ENCODE measurements around the gene BLID. TPM values are rescaled to one million over a fixed set of nuclear protein-coding genes. Genes with fewer than 3 reads are reported as not detected.

BLID gene
- total RNA-seq, 1 experiment from 2014 or later: not detected

DNA sequence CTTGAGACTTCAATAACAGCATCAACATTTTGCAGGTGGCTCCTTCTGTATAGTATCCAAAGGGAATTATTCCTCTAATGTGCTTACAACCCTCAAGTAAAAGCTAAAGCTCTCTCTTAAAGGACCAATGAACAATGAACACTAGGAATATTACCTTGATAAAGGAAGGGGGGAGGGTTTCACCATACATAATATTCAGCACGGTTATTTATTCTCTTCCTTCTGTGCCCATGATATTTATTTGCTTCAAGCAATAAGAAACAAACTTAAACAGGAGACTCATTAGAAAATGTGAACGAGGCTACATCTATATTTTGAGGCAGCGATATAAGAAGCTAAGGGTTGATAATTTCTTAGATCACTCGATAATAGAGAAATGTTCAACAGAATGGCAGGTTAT lies 21.2 kb downstream of the BLID start:
- H4K20me1 ChIP-seq (ENCODE audit: control insufficient read depth, insufficient read depth, insufficient read length): no peaks in the 10 kb centered on the region
- H4K8ac ChIP-seq (replicated peaks; ENCODE audit: insufficient read length, low read depth, low read length): no peak overlapping the region
- no peak overlapping the region for H3K18ac ChIP-seq (ENCODE audit: insufficient read length, low read depth, low read length)
- no peak overlapping the region for H4K5ac ChIP-seq (ENCODE audit: insufficient read length, low read depth, low read length)
- H3K23ac ChIP-seq (ENCODE audit: insufficient read length, low read depth, low read length): no peak overlapping the region
- no CpG with 5 or more reads among the region's 4 CpGs for WGBS (ENCODE audit: extremely low coverage, insufficient read length, low lambda C conversion rate)
- no peak overlapping the region for H3K27ac ChIP-seq (ENCODE audit: insufficient read length, low read depth, low read length)
- no peak overlapping the region for H2BK5ac ChIP-seq (ENCODE audit: insufficient read length, low read length)
- H3K4me2 ChIP-seq (ENCODE audit: insufficient read depth, insufficient read length, low read length): no peak overlapping the region
- H2BK120ac ChIP-seq (ENCODE audit: low read depth, low read length, poor library complexity, severe bottlenecking): no peak overlapping the region
- Mint-ChIP-seq H3K27me3 (ENCODE audit: low read depth) (peaks cover 10% of the 10 kb centered on the region), H3K4me3 (no peak overlapping the region), H3K27ac (no peak overlapping the region), H3K4me1 (peaks cover 24 to 31% of the 10 kb centered on the region in 2 experiments), H3K9me3 (no peaks in the 10 kb centered on the region), H3K36me3 (ENCODE audit: insufficient read depth in 1 of 3, low read depth in 3 of 3) (no peaks in the 10 kb centered on the region)
- no peak overlapping the region for H2AK5ac ChIP-seq (ENCODE audit: insufficient read length, low read length)
- H3K9me3 ChIP-seq (ENCODE audit: control insufficient read depth, low read depth, low read length): no peaks in the 10 kb centered on the region
- no peak overlapping the region for H3T11ph ChIP-seq (ENCODE audit: low read length)
- H3K4me1 ChIP-seq (ENCODE audit: insufficient read depth, low read length): peaks cover 2% of the 10 kb centered on the region; the same call in 1 of the 2 replicates
- H3K79me2 ChIP-seq (ENCODE audit: insufficient read depth, low read length): no peaks in the 10 kb centered on the region
- no peak overlapping the region for H3K4ac ChIP-seq (ENCODE audit: low read depth, low read length)
- H3K9ac ChIP-seq (ENCODE audit: extremely low read depth, insufficient read length, low read length): no peak overlapping the region
- no peak overlapping the region for H2BK12ac ChIP-seq (ENCODE audit: insufficient read length, low read depth, low read length)
- no peak overlapping the region for H2AFZ ChIP-seq (ENCODE audit: low read length)
- H2BK20ac ChIP-seq (ENCODE audit: low read depth, low read length, poor library complexity, severe bottlenecking): no peak overlapping the region
- TF ChIP-seq, protein P1, sequence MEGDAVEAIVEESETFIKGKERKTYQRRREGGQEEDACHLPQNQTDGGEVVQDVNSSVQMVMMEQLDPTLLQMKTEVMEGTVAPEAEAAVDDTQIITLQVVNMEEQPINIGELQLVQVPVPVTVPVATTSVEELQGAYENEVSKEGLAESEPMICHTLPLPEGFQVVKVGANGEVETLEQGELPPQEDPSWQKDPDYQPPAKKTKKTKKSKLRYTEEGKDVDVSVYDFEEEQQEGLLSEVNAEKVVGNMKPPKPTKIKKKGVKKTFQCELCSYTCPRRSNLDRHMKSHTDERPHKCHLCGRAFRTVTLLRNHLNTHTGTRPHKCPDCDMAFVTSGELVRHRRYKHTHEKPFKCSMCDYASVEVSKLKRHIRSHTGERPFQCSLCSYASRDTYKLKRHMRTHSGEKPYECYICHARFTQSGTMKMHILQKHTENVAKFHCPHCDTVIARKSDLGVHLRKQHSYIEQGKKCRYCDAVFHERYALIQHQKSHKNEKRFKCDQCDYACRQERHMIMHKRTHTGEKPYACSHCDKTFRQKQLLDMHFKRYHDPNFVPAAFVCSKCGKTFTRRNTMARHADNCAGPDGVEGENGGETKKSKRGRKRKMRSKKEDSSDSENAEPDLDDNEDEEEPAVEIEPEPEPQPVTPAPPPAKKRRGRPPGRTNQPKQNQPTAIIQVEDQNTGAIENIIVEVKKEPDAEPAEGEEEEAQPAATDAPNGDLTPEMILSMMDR (conservative IDR thresholded peaks at IDR 0.05): no peak
- no peaks in the 10 kb centered on the region for H3K23me2 ChIP-seq (ENCODE audit: insufficient read length, low read depth, low read length, poor library complexity, severe bottlenecking)
- no peak overlapping the region for H3K14ac ChIP-seq (ENCODE audit: insufficient read depth, low read length)
- no peak overlapping the region for H2BK15ac ChIP-seq (ENCODE audit: low read depth, low read length)
- H3K27me3 ChIP-seq (ENCODE audit: insufficient read depth, low read length): no peaks in the 10 kb centered on the region; the same call in 1 of the 2 replicates
- no peaks in the 10 kb centered on the region for H3K79me1 ChIP-seq (ENCODE audit: insufficient read depth, low read depth, low read length, poor library complexity, severe bottlenecking)
- H3K56ac ChIP-seq (ENCODE audit: insufficient read length, low read depth, low read length): no peak overlapping the region
- DNase-seq: no peak
- no peak overlapping the region for H4K91ac ChIP-seq (ENCODE audit: insufficient read length, low read depth, low read length)
